Esophagus squamous epithelium (tissue), 4 donors: ENCODE data around the gene EPAS1.

Experiments used
- CTCF ChIP-seq, 6 experiments: fragments of 450-650 bp in 4 of 6; fragments of 200-600 bp in 2 of 6; sonication (generic) in 2 of 6; IDR thresholded peaks; one replicate each; pipeline ENCODE4 v1.5.1; 2016 to 2019; ENCODE audit warnings: antibody characterized with exemption in 6 of 6, mild to moderate bottlenecking in 4 of 6, moderate library complexity in 4 of 6
- POLR2A ChIP-seq, 4 donors: fragments of 450-650 bp; IDR thresholded peaks; one replicate each; pipeline ENCODE4 v1.6.1; 2017; ENCODE audit warnings: antibody characterized with exemption in 4 of 4, mild to moderate bottlenecking in 4 of 4, moderate library complexity in 3 of 4

- TF ChIP-seq POLR2A (IDR thresholded peaks at IDR 0.05), result no peak
- TF ChIP-seq CTCF (IDR thresholded peaks at IDR 0.05), result no peak
Measured at GRCh38 chr2:46259777-46260168, 37.4 kb upstream of the EPAS1 start.
